ENCODE measurements around the gene GPER1.
"Not testable (repeated sequence)": the region's sequence is repeated elsewhere in the genome, so short reads cannot be mapped to it uniquely, and the experiment has no call there.

GPER1 gene

DNA sequence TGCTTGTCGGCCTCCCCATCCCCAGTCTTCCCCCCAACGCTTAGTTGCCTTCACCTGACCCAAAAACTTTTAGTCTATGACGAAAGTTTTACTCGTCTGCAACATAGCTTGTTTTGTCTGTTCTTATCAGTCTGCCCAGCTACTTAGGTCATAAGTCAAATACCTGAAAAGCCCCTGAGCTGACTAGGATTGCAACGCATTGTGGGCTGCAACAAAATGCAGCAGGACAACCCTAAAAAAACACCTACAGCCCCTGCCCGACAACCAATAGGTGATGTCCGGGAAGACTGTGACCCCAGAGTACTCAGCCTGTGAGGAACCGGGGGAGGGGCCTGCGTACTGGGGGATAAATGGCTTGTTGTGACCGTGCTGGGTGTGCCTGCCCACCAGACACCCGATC lies 19.3 kb upstream of the GPER1 start:
- TF ChIP-seq POLR2A (IDR thresholded peaks at IDR 0.05; ENCODE audit: extremely low read depth, insufficient read length) = no peak
- TF ChIP-seq MAX (IDR thresholded peaks at IDR 0.05; ENCODE audit: low read depth, low read length) = no peak
- TF ChIP-seq CTCF (IDR thresholded peaks at IDR 0.05; ENCODE audit: low read depth, low read length) = no peak
- TF ChIP-seq MYC (IDR thresholded peaks at IDR 0.05; ENCODE audit: low read depth, low read length) = no peak
- no peak for DNase-seq (ENCODE audit: low read depth)
- no peak overlapping the region for H3K4me3 ChIP-seq (ENCODE audit: low read depth, low read length)

DNA sequence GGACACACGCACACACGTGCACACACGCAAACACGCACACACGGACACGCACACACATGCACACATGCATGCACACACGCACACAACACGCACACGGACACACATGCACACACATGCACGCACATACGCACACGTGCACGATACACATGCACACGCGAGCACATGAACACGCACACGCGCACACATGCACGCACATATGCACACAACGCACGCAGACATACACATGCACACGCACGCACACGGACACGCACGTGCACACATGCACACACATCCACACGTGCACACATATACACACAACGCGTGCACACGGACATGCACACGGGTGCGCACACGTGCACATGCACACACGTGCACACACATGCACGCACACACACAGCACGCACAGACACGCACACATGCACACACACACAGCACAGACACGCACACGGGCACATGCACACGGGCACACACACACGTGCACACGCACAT lies 17.3 kb upstream of the GPER1 start:
- H3K4me3 ChIP-seq (ENCODE audit: low read depth, low read length) = no peak overlapping the region
- no peak for TF ChIP-seq MAX (IDR thresholded peaks at IDR 0.05; ENCODE audit: low read depth, low read length)
- no peak for TF ChIP-seq POLR2A (IDR thresholded peaks at IDR 0.05; ENCODE audit: extremely low read depth, insufficient read length)
- no peak for TF ChIP-seq CTCF (IDR thresholded peaks at IDR 0.05; ENCODE audit: low read depth, low read length)
- no peak for TF ChIP-seq MYC (IDR thresholded peaks at IDR 0.05; ENCODE audit: low read depth, low read length)
- no peak for DNase-seq (ENCODE audit: low read depth)

- TF ChIP-seq CTCF (IDR thresholded peaks at IDR 0.05; ENCODE audit: low read depth, low read length) (no peak), MAX (IDR thresholded peaks at IDR 0.05; ENCODE audit: low read depth, low read length) (no peak), MYC (IDR thresholded peaks at IDR 0.05; ENCODE audit: low read depth, low read length) (no peak), POLR2A (IDR thresholded peaks at IDR 0.05; ENCODE audit: extremely low read depth, insufficient read length) (no peak)
- H3K4me3 ChIP-seq (ENCODE audit: low read depth, low read length) = no peak overlapping the region
- DNase-seq (ENCODE audit: low read depth) = no peak
Observed at GRCh38 chr7:1071731-1072254, 16.1 kb upstream of the GPER1 start.

DNA sequence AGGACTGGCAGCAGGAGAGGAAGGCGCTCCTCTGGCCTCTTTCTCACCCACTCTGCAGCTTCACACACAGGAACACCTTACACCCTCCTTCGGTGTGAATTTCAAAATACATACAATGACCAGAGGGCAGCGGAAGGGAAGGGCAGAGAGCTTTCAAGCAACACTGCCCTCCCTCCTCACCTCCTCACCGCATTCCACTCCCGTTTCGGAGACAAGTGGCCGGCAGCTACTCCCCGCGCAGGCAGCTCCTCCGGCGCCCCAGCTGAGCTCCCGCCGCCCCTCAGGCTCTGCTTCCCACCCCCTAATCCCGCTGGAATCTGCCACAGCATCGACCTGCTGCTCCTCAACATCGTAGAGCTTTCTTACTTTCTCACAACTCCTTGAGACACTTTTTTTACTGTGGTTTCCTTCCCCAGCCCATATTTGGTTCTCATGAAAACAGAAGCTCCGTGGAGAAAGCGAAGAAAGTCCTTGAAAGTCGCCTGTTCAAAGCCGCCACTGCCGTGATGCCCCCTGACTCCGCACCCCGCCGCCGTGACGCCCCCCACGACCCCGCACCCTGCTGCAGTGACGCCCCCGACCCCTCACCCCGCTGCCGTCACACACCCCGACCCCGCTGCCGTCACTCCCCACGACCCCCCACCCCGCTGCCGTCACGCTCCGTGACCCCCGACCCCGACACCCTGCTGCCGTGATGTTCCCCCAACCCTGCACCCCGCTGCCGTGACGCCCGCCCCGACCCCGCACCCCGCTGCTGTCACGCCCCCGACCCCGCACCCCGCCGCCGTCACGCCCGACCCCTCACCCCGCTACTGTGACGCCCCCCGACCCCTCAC lies 14.6 kb upstream of the GPER1 start:
- TF ChIP-seq POLR2A (IDR thresholded peaks at IDR 0.05; ENCODE audit: extremely low read depth, insufficient read length) (no peak), MYC (IDR thresholded peaks at IDR 0.05; ENCODE audit: low read depth, low read length) (no peak), CTCF (IDR thresholded peaks at IDR 0.05; ENCODE audit: low read depth, low read length) (no peak)
- DNase-seq (ENCODE audit: low read depth) = no peak
- H3K4me3 ChIP-seq (ENCODE audit: low read depth, low read length) = no peak overlapping the region

GRCh38 chr7:1074018-1074417 lies 13.9 kb upstream of the GPER1 start:
- not testable (repeated sequence) for H3K4me3 ChIP-seq (ENCODE audit: low read depth, low read length); DNase-seq (ENCODE audit: low read depth)

DNA sequence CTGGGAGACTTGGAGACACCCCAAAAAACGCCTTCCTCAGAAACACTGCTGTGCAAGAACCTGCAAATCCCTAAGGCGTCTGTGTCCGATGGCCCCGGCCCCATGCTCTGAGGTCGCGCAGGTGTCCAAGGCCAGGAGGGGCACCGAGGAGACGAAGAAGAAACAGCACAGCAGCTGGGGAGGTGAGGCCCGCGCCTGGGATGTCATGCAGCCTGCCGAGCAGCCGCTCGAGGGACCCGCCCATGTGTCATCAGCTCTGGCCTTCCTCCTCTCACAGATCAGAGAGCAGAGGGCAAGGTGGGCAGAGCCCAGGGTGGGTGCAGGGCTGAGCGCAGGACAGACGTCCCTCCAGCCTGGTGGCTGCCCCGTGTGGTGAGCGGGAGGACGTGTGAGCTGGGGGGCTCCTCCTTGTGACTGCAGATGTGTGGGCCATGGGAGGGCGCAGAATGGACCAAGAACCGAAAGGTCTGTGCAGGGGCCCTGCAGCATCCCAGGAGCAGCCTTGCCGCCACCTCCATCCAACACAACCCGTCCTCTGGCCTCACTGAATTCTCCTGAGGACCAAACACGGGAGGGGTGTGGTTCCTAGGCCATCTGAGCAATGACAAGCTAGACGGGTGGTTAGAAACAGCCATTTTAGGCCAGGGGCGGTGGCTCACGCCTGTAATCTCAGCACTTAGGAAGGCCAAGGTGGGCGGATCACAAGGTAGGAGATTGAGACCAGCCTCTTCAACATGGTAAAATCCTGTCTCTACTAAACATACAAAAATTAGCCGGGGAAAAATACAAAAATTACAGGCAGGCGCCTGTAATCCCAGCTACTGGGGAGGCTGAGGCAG lies 13.1 kb upstream of the GPER1 start:
- H3K4me3 ChIP-seq (ENCODE audit: low read depth, low read length) = no peak overlapping the region
- TF ChIP-seq MAX (IDR thresholded peaks at IDR 0.05; ENCODE audit: low read depth, low read length) (no peak), POLR2A (IDR thresholded peaks at IDR 0.05; ENCODE audit: extremely low read depth, insufficient read length) (no peak), CTCF (IDR thresholded peaks at IDR 0.05; ENCODE audit: low read depth, low read length) (no peak), MYC (IDR thresholded peaks at IDR 0.05; ENCODE audit: low read depth, low read length) (no peak)
- no peak for DNase-seq (ENCODE audit: low read depth)
